HepG2 (cell line): ENCODE data around the gene PIGO. TPM values are rescaled to one million over a fixed set of nuclear protein-coding genes. Genes with fewer than 3 reads are reported as not detected.

Experiments used
- CEBPG ChIP-seq: IDR thresholded peaks from 2 replicates; pipeline ENCODE4 v1.6.1; 2016
- GFI1 ChIP-seq: sonication (generic); formaldehyde crosslinking; IDR thresholded peaks from 2 replicates; pipeline ENCODE4 v1.5.0; 2020; ENCODE audit warnings: missing genetic modification reagents, mild to moderate bottlenecking, borderline replicate concordance
- HIVEP1 ChIP-seq: sonication (generic); formaldehyde crosslinking; IDR thresholded peaks from 2 replicates; pipeline ENCODE4 v1.4.0; 2020; ENCODE audit warnings: mild to moderate bottlenecking, missing genetic modification reagents
- HNF1A ChIP-seq, 2 experiments: sonication (generic) in 1 of 2; formaldehyde crosslinking in 1 of 2; IDR thresholded peaks; 2 replicates each; pipeline versions ENCODE4 v1.4.0 to v1.6.1; 2016 to 2020; ENCODE audit warnings: borderline replicate concordance in 1 of 2, low read depth in 1 of 2, mild to moderate bottlenecking in 1 of 2, missing genetic modification reagents in 1 of 2
- HOXA3 ChIP-seq: sonication (generic); formaldehyde crosslinking; IDR thresholded peaks from 2 replicates; pipeline ENCODE4 v1.5.0; 2020; ENCODE audit warnings: missing genetic modification reagents
- IRF2 ChIP-seq: IDR thresholded peaks from 2 replicates; pipeline ENCODE4 v1.6.1; 2018; ENCODE audit warnings: missing genetic modification reagents, missing compliant biosample characterization
- JDP2 ChIP-seq: sonication (generic); formaldehyde crosslinking; IDR thresholded peaks from 2 replicates; pipeline ENCODE4 v1.8.1; 2022; ENCODE audit warnings: missing genetic modification reagents, borderline replicate concordance
- KDM3A ChIP-seq: IDR thresholded peaks from 2 replicates; pipeline ENCODE4 v1.6.1; 2018; ENCODE audit warnings: low read depth, missing compliant biosample characterization
- NCOR1 ChIP-seq: fragments of 200-600 bp; sonication (generic); IDR thresholded peaks from 2 replicates; pipeline ENCODE4 v1.7.0; 2017; ENCODE audit warnings: antibody characterized with exemption, low read length, borderline replicate concordance
- NR2F1 ChIP-seq, 2 experiments: fragments of 450-650 bp in 1 of 2; formaldehyde crosslinking in 1 of 2; IDR thresholded peaks; 2 replicates each; pipeline versions ENCODE4 v1.5.0 to v1.6.1; 2016 to 2020; ENCODE audit warnings: mild to moderate bottlenecking in 1 of 2, missing compliant biosample characterization in 1 of 2, missing genetic modification reagents in 1 of 2, moderate library complexity in 1 of 2
- RAD21 ChIP-seq: fragments of 450-650 bp; formaldehyde crosslinking; IDR thresholded peaks from 2 replicates; pipeline ENCODE4 v1.5.0; 2020; ENCODE audit warnings: mild to moderate bottlenecking
- RCOR2 ChIP-seq: IDR thresholded peaks from 2 replicates; pipeline ENCODE4 v1.6.1; 2016; ENCODE audit warnings: missing biosample characterization, missing genetic modification reagents
- SP5 ChIP-seq: IDR thresholded peaks from 2 replicates; pipeline ENCODE4 v1.6.1; 2016; ENCODE audit warnings: low read depth, borderline replicate concordance
- ZBED4 ChIP-seq: sonication (generic); formaldehyde crosslinking; IDR thresholded peaks from 2 replicates; pipeline ENCODE4 v1.4.0; 2020; ENCODE audit warnings: missing genetic modification reagents, borderline replicate concordance
- ZBTB44 ChIP-seq: sonication (generic); formaldehyde crosslinking; IDR thresholded peaks from 2 replicates; pipeline ENCODE4 v1.4.0; 2020; ENCODE audit warnings: missing genetic modification reagents
- ZNF12 ChIP-seq: sonication (generic); formaldehyde crosslinking; IDR thresholded peaks from 2 replicates; pipeline ENCODE4 v1.5.0; 2020; ENCODE audit warnings: missing genetic modification reagents
- ZNF234 ChIP-seq: sonication (generic); formaldehyde crosslinking; conservative IDR thresholded peaks from 2 replicates; pipeline ENCODE4 v1.5.1; 2020; ENCODE audit warnings: mild to moderate bottlenecking, missing genetic modification reagents
- ZNF335 ChIP-seq: sonication (generic); formaldehyde crosslinking; IDR thresholded peaks from 2 replicates; pipeline ENCODE4 v1.4.0; 2020; ENCODE audit warnings: missing genetic modification reagents
- ZNF44 ChIP-seq: sonication (generic); formaldehyde crosslinking; IDR thresholded peaks from 2 replicates; pipeline ENCODE4 v1.5.1; 2020; ENCODE audit warnings: mild to moderate bottlenecking, missing genetic modification reagents
- ZNF619 ChIP-seq: sonication (generic); formaldehyde crosslinking; IDR thresholded peaks from 2 replicates; pipeline ENCODE4 v1.4.0; 2020; ENCODE audit warnings: mild to moderate bottlenecking, missing genetic modification reagents
- polyA plus RNA-seq, 8 experiments: library from polyadenylated mRNA; depleted of rRNA in 3 of 8; stranded (reverse) in 7 of 8; unstranded in 1 of 8; fragments of >200 nt; fragmentation: Illumina TruSeq in 4 of 8; extraction: Trizol in 4 of 8; gene quantifications; 2 replicates each; pipeline versions ENCODE4 v1.2.1 to v1.2.3, GENCODE V29; 2011 to 2016; ENCODE audit warnings: low read depth in 4 of 8, missing spikeins in 1 of 8, mixed read lengths in 1 of 8; ENCODE audit not compliant: insufficient read depth in 1 of 8
- total RNA-seq, 5 experiments: library from RNA; depleted of rRNA; stranded (reverse); fragments of >200 nt; fragmentation: Illumina TruSeq; extraction: Trizol; gene quantifications; 2 replicates each; pipeline ENCODE4 v1.2.3, GENCODE V29; 2016; ENCODE audit warnings: low read depth in 1 of 5

The PIGO gene
- total and polyA plus RNA-seq, 2 of the 13 experiments (the other 11 are each of a cell fraction or from before 2014, with no cell fraction given): 20.5 to 26.2 TPM

GRCh38 chr9:35116898-35117551, 20.6 kb upstream of the PIGO start (continued):
- TF ChIP-seq SP5: no peak
- TF ChIP-seq RAD21 (CRISPR knock-in tag): peak; percentile 84
- TF ChIP-seq JDP2 (CRISPR knock-in tag): no peak
- no peak for TF ChIP-seq GFI1
- TF ChIP-seq HNF1A (IDR thresholded peaks at IDR 0.05; ENCODE audit: low read depth): no peak
- 0 out of 2 replicates have a peak, but pooled peaks have one; percentile 45 for TF ChIP-seq HNF1A (CRISPR knock-in tag; IDR thresholded peaks at IDR 0.05; ENCODE audit: borderline replicate concordance)
- peak; percentile 63; the same call in 1 of the 2 replicates for TF ChIP-seq IRF2 (CRISPR knock-in tag)
- no peak for TF ChIP-seq ZNF12 (CRISPR knock-in tag)
- no peak for TF ChIP-seq ZNF619 (CRISPR knock-in tag)
- TF ChIP-seq RCOR2 (CRISPR knock-in tag): 0 out of 2 replicates have a peak, but pooled peaks have one; percentile 8
- TF ChIP-seq ZBED4 (CRISPR knock-in tag): peak; percentile 59
- TF ChIP-seq ZNF335: no peak
- TF ChIP-seq NR2F1 (CRISPR knock-in tag; IDR thresholded peaks at IDR 0.05): no peak
- no peak for TF ChIP-seq ZBTB44 (CRISPR knock-in tag)
- TF ChIP-seq HIVEP1 (CRISPR knock-in tag): no peak
- TF ChIP-seq ZNF44: 0 out of 2 replicates have a peak, but pooled peaks have one; percentile 51
- TF ChIP-seq NCOR1: no peak
- TF ChIP-seq ZNF234 (CRISPR knock-in tag): no peak
- TF ChIP-seq KDM3A (CRISPR knock-in tag): peak; percentile 65; the same call in 1 of the 2 replicates
- no peak for TF ChIP-seq HOXA3
- TF ChIP-seq CEBPG (CRISPR knock-in tag): peak; percentile 34; the same call in 1 of the 2 replicates
